Esophagus muscularis mucosa (tissue), 3 donors: ENCODE results near the gene UBE2R2.
"Not testable (repeated sequence)": the region's sequence is repeated elsewhere in the genome, so short reads cannot be mapped to it uniquely, and the experiment has no call there.

ENCODE experiments used
- CTCF ChIP-seq, 3 experiments: fragments of 200-600 bp in 2 of 3; fragments of 450-650 bp in 1 of 3; sonication (generic) in 2 of 3; IDR thresholded peaks; one replicate each; pipeline ENCODE4 v1.5.1; 2017 to 2019; ENCODE audit warnings: antibody characterized with exemption in 3 of 3, mild to moderate bottlenecking in 2 of 3, moderate library complexity in 1 of 3
- POLR2AphosphoS5 ChIP-seq, 2 donors: sonication (generic); formaldehyde crosslinking; IDR thresholded peaks; one replicate each; pipeline ENCODE4 v1.6.1; 2017; ENCODE audit warnings: antibody characterized with exemption in 2 of 2

DNA sequence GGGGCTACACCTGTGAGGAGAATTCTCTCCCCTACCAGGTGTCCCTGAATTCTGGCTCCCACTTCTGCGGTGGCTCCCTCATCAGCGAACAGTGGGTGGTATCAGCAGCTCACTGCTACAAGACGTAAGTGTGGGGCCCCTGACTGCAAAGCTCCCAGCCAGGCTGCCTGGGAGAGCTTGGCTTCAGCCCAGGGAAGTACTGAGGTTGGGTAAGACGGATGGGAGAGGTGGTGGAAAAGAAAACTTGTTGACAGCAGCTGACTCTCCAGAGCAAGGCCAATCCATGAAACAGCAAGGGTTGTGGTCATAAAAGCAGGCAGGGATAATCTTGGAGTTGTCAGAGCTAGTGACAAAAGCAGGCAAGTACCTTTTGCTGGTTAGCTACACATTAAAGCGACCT, 20.3 kb upstream of the UBE2R2 start:
- TF ChIP-seq CTCF, POLR2AphosphoS5 (IDR thresholded peaks at IDR 0.05): not testable (repeated sequence)
